ENCODE measurements around the gene NLRC4.
"Not testable (repeated sequence)": the region's sequence is repeated elsewhere in the genome, so short reads cannot be mapped to it uniquely, and the experiment has no call there.

Gene NLRC4

GRCh38 chr2:32248299-32248698 is 16.4 kb downstream of the NLRC4 start:
- no peak for DNase-seq (ENCODE audit: low spot score)

GRCh38 chr2:32246911-32247310 is 17.8 kb downstream of the NLRC4 start:
- DNase-seq (ENCODE audit: low spot score): no peak

GRCh38 chr2:32242331-32242730 is 22.4 kb downstream of the NLRC4 start:
- no peak for DNase-seq (ENCODE audit: low spot score)

- no peak for DNase-seq (ENCODE audit: low spot score)
These were observed 26.7 kb downstream of the NLRC4 start for GRCh38 chr2:32237996-32238395.

- DNase-seq (ENCODE audit: low spot score): no peak
These were observed 27.2 kb downstream of the NLRC4 start for GRCh38 chr2:32237488-32237887.

GRCh38 chr2:32235315-32235714 is 29.4 kb downstream of the NLRC4 start:
- DNase-seq (ENCODE audit: low spot score): no peak

- DNase-seq (ENCODE audit: low spot score): no peak
These were observed 32.7 kb downstream of the NLRC4 start for GRCh38 chr2:32231959-32232358.

GRCh38 chr2:32229635-32230034 is 35.1 kb downstream of the NLRC4 start:
- DNase-seq (ENCODE audit: low spot score): no peak

GRCh38 chr2:32228181-32228580 is 36.5 kb downstream of the NLRC4 start:
- DNase-seq (ENCODE audit: low spot score): no peak

- peak; percentile 14 for DNase-seq (ENCODE audit: low spot score)
These were observed 37.2 kb downstream of the NLRC4 start for GRCh38 chr2:32227492-32227891.

- DNase-seq (ENCODE audit: low spot score): no peak
These were observed 41.7 kb downstream of the NLRC4 start for GRCh38 chr2:32222966-32223365.

GRCh38 chr2:32220445-32220844 is 44.2 kb downstream of the NLRC4 start:
- DNase-seq (ENCODE audit: low spot score): no peak

- DNase-seq (ENCODE audit: low spot score): no peak
These were observed 52.4 kb downstream of the NLRC4 start for GRCh38 chr2:32212295-32212694.

GRCh38 chr2:32210767-32211408 is 53.8 kb downstream of the NLRC4 start:
- DNase-seq (ENCODE audit: low spot score): no peak

GRCh38 chr2:32203428-32203827 is 61.3 kb downstream of the NLRC4 start:
- not testable (repeated sequence) for DNase-seq (ENCODE audit: low spot score)

GRCh38 chr2:32200814-32201213 is 63.9 kb downstream of the NLRC4 start:
- DNase-seq (ENCODE audit: low spot score): no peak

- DNase-seq (ENCODE audit: low spot score): no peak
These were observed 72.3 kb downstream of the NLRC4 start for GRCh38 chr2:32192418-32192817.

GRCh38 chr2:32189011-32189410 is 75.7 kb downstream of the NLRC4 start:
- no peak for DNase-seq (ENCODE audit: low spot score)

- no peak for DNase-seq (ENCODE audit: low spot score)
These were observed 82.0 kb downstream of the NLRC4 start for GRCh38 chr2:32182667-32183066.
